ENCODE measurements around the gene KIF20A. TPM values are rescaled to one million over a fixed set of nuclear protein-coding genes. Genes with fewer than 3 reads are reported as not detected.
A peak's percentile ranks its signal among the peaks of the same experiment; 100 is the strongest.

KIF20A gene
- 1 to 10 TPM in 1 of 4 donors, under 1 TPM in 1, not detected in 2; 0.50 to 1.1 TPM for total RNA-seq

GRCh38 chr5:138178516-138179276 lies at the start of gene KIF20A, which contains the start of gene BRD8:
Gene KIF20A, plus strand, starts transcription at chr5:138179112. Its CDS starts 569 bp downstream, at chr5:138179681.
Gene BRD8, minus strand, starts transcription at chr5:138178630. Its CDS starts 16 bp downstream, at chr5:138178614.
- Histone ChIP-seq H3K36me3 (peaks cover 6 to 41% (median 34%) of the 10 kb centered on the region in 4 donors), H3K27ac (replicated peaks in 1 of 4) (peak within 1 kb of the TSS; percentile 86 to 91 (median 89)), H3K9me3 (no peaks in the 10 kb centered on the region), H3K4me3 (peak within 1 kb of the TSS; percentile 72 to 88 (median 86)), H3K27me3 (no peaks in the 10 kb centered on the region), H3K4me1 (peaks cover 19 to 37% (median 29%) of the 10 kb centered on the region in 4 donors)
- peak; percentile 99 for DNase-seq (ENCODE audit: extremely low spot score)
- WGBS = 0% methylated on average over 32 of the region's 41 CpGs
- intact Hi-C loops (cut with DNase I) = no loop called here
- peak; percentile 81 to 86 for TF ChIP-seq POLR2AphosphoS5 (IDR thresholded peaks at IDR 0.05)
- no peak for TF ChIP-seq EP300 (IDR thresholded peaks at IDR 0.05)
- no peak for TF ChIP-seq CTCF (IDR thresholded peaks at IDR 0.05)

GRCh38 chr5:138129347-138129746 lies 49.6 kb upstream of the KIF20A start:
- TF ChIP-seq POLR2A (IDR thresholded peaks at IDR 0.05; ENCODE audit: low read depth) (no peak), CTCF (IDR thresholded peaks at IDR 0.05) (no peak), POLR2AphosphoS5 (IDR thresholded peaks at IDR 0.05) (no peak)
- Histone ChIP-seq H3K4me3 (no peak overlapping the region), H3K36me3 (no peaks in the 10 kb centered on the region), H3K9me3 (no peaks in the 10 kb centered on the region), H3K27ac (replicated peaks in 1 of 4) (no peak overlapping the region), H3K27me3 (no peaks in the 10 kb centered on the region), H3K4me1 (peaks cover 0 to 4% (median 0%) of the 10 kb centered on the region in 4 donors)
- DNase-seq (ENCODE audit: extremely low spot score) = no peak
- intact Hi-C loops (cut with DNase I) = no loop called here
- WGBS = 92% methylated on average over 6 of the region's 6 CpGs

GRCh38 chr5:138132543-138132942 lies 46.4 kb upstream of the KIF20A start:
- DNase-seq (ENCODE audit: extremely low spot score) = no peak
- 90% methylated on average over 7 of the region's 7 CpGs for WGBS
- no peaks in the 10 kb centered on the region for H3K9me3 ChIP-seq
- TF ChIP-seq EP300 (IDR thresholded peaks at IDR 0.05) = no peak
- TF ChIP-seq CTCF (IDR thresholded peaks at IDR 0.05) = no peak
- no peak for TF ChIP-seq POLR2A (IDR thresholded peaks at IDR 0.05; ENCODE audit: low read depth)
- TF ChIP-seq POLR2AphosphoS5 (IDR thresholded peaks at IDR 0.05) = no peak
- no peaks in the 10 kb centered on the region for H3K36me3 ChIP-seq
- intact Hi-C loops (cut with DNase I) = loop anchor here (5.0 to 10.0 kb wide), 2 partner anchors 95 to 358 kb away; no protein-coding TSS in a partner anchor
- H3K27ac ChIP-seq (replicated peaks in 1 of 4) = no peak overlapping the region
- no peaks in the 10 kb centered on the region for H3K27me3 ChIP-seq
- H3K4me1 ChIP-seq = peaks cover 0 to 4% (median 0%) of the 10 kb centered on the region in 4 donors
- peak overlapping the region in 1 of 4 donors; percentile 42 for H3K4me3 ChIP-seq

GRCh38 chr5:138138949-138139780 lies 39.7 kb upstream of the KIF20A start, which contains the start of gene NME5:
Gene NME5, minus strand, starts transcription at chr5:138139428. Its CDS starts 648 bp downstream, at chr5:138138780.
- no peak within 1 kb of the TSS for H3K27ac ChIP-seq (replicated peaks in 1 of 4)
- no peak for DNase-seq (ENCODE audit: extremely low spot score)
- WGBS = 3% methylated on average over 28 of the region's 31 CpGs
- intact Hi-C loops (cut with DNase I) = loop anchor here (10.0 kb wide), 1 partner anchor 364 kb away; no protein-coding TSS in a partner anchor
- H3K4me1 ChIP-seq = peaks cover 4 to 19% (median 9%) of the 10 kb centered on the region in 4 donors
- peak within 1 kb of the TSS; percentile 61 to 73 (median 64) for H3K4me3 ChIP-seq
- no peak for TF ChIP-seq CTCF (IDR thresholded peaks at IDR 0.05)
- TF ChIP-seq POLR2AphosphoS5 (IDR thresholded peaks at IDR 0.05) = peak in 1 of 2 donors; percentile 53
- no peaks in the 10 kb centered on the region for H3K9me3 ChIP-seq
- H3K36me3 ChIP-seq = no peaks in the 10 kb centered on the region
- no peaks in the 10 kb centered on the region for H3K27me3 ChIP-seq
